SIG-M5 (cell line): ENCODE data around the gene ADO.
"Not testable (repeated sequence)": the region's sequence is repeated elsewhere in the genome, so short reads cannot be mapped to it uniquely, and the experiment has no call there.

ENCODE experiments used
- DNase-seq: peaks from one replicate; lab custom pipeline; 2025; lab: John Stamatoyannopoulos, UW

Gene ADO

DNA sequence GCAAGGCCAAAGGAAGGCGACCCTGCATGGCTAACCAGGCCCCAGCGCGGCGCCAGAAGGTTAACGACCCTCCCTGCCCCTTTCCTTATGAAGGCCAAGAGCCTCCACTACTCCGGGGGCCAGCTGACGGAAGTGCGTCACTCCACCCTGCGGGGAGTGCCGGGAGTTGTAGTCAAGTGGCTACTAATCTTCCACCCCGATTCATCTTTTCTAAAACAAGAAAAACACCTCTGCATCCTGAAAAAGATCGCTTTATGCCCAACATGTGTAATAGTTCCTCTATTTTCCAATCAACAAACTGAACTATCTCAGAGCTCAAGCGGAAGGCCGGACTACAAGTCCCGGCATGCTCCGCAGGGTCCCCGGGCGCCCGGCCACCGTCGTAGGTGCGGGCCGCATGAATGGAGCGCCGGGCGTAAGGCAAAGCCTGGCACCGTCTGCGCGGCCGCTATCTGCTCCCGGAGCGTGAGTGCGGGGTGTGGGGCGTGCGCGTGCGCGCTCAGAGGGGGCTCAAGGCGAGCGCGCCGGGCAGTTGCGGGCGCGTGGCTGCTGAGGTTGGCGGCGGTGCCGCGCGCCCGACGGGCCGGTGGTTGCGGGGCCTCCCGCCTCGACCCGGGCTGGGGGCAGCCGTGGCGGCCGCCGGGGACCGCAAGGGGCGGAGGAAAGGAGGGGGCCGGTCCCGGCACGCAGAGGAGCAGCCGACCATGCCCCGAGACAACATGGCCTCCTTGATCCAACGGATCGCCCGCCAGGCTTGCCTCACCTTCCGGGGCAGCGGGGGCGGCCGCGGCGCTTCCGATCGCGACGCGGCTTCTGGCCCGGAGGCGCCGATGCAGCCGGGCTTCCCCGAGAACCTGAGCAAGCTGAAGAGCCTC is at the start of gene ADO:
TSS of gene ADO (plus strand) at position 365 of the 875 bp plus-strand sequence. CDS start at position 705, 340 bp downstream.
- no peak for DNase-seq

GRCh38 chr10:62754963-62755362 is 49.6 kb upstream of the ADO start:
- no peak for DNase-seq

DNA sequence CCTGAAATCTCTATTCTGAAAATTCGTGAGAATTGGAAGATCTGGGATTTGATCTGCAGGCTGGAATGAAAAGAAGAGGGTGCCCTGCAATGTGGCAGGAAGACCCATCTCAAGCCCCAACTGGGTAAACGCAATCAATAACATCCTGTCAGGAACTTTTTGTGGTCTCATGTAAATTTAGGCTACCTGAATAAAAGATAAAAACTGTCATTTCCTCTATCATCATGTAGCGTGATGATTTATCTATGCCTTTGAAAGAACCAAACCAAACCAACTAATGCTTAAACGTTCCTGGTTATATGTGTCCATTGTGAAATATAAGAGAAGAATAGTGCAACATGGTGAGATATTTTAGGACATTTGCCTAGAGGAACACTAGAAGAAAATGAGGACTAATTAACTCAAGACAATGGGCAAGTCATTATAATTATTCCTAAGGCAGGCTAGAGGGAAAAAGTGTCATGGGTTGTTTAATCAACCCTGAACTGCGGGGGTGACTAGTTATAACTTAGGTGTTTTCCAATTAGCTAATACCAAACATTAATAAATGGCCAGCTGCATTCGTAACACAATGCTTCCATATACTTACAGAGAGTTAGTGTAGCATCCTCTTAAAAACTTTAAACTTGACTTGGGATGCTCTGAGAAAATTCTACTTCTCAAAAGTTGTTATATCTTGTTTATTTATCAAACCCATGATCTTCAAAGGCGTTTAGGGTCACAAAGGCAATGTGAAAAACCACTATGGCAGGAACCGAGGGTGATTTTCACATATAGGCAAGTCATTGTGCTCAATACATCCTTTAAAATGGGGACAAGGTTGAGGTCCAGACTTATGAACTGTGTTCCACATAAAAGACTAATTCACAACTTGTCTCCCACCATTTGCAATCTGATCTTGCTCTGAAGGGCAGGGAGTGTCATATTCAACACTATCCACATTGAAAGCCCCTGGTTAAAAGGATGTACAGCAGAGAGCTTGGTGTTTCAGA is 48.6 kb upstream of the ADO start:
- no peak for DNase-seq

DNA sequence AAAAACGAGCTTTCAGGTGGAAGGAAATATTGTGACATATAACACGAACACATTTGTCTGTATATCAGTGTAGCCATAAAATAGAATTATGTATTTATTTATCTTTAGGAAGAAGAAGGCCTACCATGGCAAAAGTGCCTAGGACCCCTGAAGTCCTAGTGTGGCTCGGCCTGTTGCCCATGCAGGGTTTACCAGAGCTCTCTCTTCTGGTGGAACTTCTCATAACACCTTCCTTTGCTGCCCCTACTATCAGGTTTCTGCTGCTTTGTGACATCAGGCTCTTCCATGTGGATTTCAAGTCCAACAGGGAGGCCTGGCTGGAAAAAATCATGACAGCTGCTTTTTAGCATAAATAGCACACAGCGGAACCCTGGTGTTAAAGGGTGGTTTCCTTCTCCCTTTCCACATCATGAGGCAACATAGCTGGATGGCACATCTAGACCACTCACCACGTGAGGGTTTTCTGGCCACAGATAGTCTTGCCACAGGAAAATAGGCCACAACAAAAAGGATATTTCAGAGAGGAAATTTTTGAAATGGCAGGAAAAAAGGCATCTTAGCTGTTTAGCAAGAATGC is 44.8 kb upstream of the ADO start:
- no peak for DNase-seq

- no peak for DNase-seq
Measured at GRCh38 chr10:62760401-62760800, 44.1 kb upstream of the ADO start.

- DNase-seq: no peak
Measured at GRCh38 chr10:62761115-62761514, 43.4 kb upstream of the ADO start.

- no peak for DNase-seq
Measured at GRCh38 chr10:62763155-62763554, 41.4 kb upstream of the ADO start.

DNA sequence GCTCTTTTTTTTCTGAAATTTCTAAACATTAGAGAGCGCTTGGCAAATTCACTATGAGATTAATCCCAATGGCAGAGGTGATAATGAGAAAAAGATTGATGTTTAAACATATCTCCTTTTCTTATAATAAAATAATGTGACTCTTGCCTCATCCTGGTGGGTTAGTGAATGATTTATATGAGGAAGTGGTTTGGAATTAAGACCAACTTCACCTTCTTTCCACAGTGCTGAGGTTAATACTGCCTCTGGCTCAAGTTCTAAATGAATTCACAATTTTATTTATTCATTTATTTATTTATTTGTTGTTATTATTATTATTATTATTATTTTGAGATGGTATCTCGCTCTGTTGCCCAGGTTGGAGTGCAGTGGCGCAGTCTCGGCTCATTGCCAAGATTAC is 40.5 kb upstream of the ADO start:
- DNase-seq: no peak

- DNase-seq: no peak
Measured at GRCh38 chr10:62765726-62766125, 38.8 kb upstream of the ADO start.

DNA sequence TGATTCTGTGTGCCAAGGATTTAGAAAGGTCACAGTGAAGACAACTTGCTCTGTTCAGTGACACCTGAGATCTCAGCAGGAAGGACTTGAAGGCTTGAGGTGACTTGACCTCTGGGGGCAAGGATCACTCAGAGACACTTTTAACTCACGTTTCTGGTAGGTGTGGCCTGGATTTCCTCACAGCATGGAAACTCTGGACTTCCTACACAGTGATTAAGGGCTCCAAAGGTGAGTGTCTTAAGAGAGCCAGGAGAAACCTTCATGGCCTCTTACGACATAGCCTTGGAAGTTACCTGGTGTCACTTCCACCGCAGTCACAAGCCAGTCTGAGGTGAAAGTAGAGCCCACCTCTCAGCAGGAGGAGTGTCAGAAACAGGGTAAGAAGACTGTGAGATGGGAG is 38.1 kb upstream of the ADO start:
- no peak for DNase-seq

- no peak for DNase-seq
Measured at GRCh38 chr10:62769574-62770242, 34.8 kb upstream of the ADO start.

- DNase-seq: no peak
Measured at GRCh38 chr10:62772186-62772974, 32.1 kb upstream of the ADO start.

GRCh38 chr10:62778125-62778524 is 26.4 kb upstream of the ADO start:
- no peak for DNase-seq

GRCh38 chr10:62779487-62780248 is 24.9 kb upstream of the ADO start:
- no peak for DNase-seq

DNA sequence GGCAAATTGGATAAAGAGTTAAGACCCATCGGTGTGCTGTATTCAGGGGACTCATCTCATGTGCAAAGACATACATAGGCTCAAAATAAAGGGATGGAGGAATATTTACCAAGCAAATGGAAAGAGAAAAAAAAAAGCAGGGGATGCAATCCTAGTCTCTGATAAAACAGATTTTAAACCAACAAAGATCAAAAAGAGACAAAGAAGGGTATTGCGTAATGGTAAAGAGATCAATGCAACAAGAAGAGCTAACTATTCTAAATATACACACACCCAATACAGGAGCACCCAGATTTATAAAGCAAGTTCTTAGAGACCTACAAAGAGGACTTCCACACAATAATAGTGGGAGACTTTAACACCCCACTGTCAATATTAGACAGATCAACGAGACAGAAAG is 20.0 kb upstream of the ADO start:
- DNase-seq: not testable (repeated sequence)

- DNase-seq: not testable (repeated sequence)
Measured at GRCh38 chr10:62788285-62788684, 16.2 kb upstream of the ADO start.

GRCh38 chr10:62788861-62789467 is 15.6 kb upstream of the ADO start:
- no peak for DNase-seq

DNA sequence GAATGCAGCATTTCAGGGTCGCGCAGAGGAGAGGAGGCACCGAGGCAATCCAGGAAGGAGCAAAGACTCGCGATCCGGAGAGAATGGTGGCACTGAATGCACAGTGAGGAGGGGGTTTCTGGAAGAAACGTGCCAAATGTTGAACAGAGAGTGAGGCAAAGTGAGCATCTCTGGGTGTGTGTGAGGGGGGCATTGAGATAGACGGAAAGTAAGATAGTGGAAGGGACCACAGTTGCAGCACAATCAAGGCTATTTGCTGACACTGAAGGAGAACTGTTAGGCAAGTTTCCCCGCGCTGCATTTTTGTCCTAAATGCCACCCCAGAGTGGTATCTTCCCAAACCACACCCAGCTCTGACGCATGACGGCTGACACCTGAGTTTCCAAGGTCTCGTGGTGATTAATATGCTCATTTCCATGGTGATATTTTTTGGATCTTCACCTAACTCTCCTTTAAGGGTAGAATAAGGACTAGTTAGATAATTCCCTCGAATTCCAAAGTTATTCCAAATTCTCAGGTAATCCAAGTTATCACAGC is 14.4 kb upstream of the ADO start:
- DNase-seq: no peak

DNA sequence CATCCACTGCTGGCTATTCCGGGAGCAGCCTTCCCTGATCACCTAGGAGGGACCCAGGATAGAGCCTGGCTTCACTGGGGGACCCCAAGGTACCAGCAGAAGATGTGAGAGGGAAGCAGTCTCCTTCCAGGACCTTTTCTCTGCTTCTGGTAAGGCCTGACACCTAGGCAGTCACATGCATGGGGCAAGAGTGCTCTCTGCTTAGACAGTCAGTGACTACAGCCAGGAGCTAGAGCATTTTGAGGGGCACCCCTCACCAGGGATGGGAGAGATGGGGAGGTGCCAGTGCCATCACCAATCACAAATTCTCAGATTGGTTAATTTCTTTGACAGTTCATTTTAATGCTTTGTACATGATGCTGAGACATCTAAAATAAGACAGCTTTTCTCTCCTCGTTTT is 13.9 kb upstream of the ADO start:
- DNase-seq: no peak

GRCh38 chr10:62792261-62792660 is 12.3 kb upstream of the ADO start:
- DNase-seq: no peak
